Measurements from ENCODE around the gene DOCK2.

- no peak for TF ChIP-seq EZH2phosphoT487 (IDR thresholded peaks at IDR 0.05; ENCODE audit: insufficient read depth, low read depth)
- TF ChIP-seq EZH2 (IDR thresholded peaks at IDR 0.05; ENCODE audit: insufficient read depth, poor library complexity, severe bottlenecking), result no peak
Measured at GRCh38 chr5:170095646-170096045, 458.6 kb downstream of the DOCK2 start.
